Ishikawa (cell line): ENCODE results near the gene CRYGN.

ENCODE experiments used
- FOXM1 ChIP-seq: IDR thresholded peaks from 2 replicates; pipeline ENCODE4 v1.6.1; 2012; ENCODE audit warnings: low read depth, borderline replicate concordance
- TF ChIP-seq, protein P1 (sequence below): IDR thresholded peaks from 2 replicates; pipeline ENCODE4 v1.6.1; 2012

DNA sequence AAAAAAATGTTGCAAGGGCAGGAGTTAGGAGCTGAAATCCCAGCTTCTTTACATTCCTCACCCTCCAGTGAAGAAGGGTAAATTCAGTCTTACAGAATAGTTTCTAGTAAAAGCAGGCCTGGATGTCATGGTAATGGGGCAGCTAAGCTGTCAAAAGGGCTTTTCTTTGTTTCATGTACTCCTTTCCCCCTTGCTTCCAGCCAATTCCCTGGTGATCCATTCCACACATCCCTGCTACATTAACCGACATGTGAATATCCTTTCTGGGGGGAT is 43.7 kb upstream of the CRYGN start:
- TF ChIP-seq FOXM1, result no peak
- TF ChIP-seq, protein P1, sequence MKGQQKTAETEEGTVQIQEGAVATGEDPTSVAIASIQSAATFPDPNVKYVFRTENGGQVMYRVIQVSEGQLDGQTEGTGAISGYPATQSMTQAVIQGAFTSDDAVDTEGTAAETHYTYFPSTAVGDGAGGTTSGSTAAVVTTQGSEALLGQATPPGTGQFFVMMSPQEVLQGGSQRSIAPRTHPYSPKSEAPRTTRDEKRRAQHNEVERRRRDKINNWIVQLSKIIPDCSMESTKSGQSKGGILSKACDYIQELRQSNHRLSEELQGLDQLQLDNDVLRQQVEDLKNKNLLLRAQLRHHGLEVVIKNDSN, result no peak
